CD4-positive, alpha-beta memory T cell (primary cell): ENCODE measurements around the gene RABGAP1L. TPM values are rescaled to one million over a fixed set of nuclear protein-coding genes. Genes with fewer than 3 reads are reported as not detected.

Experiments
- CTCF ChIA-PET: fragments of 350-600 bp; sonication (Branson Sonifier 250); formaldehyde crosslinking; loops from one replicate; lab custom pipeline; 2021; ENCODE audit warnings: inconsistent platforms; ENCODE audit not compliant: partially characterized antibody; lab: Charles Lee
- POLR2A ChIA-PET: fragments of 350-600 bp; sonication (Branson Sonifier 250); formaldehyde crosslinking; loops from one replicate; lab custom pipeline; 2021; ENCODE audit not compliant: partially characterized antibody; lab: Charles Lee
- DNase-seq, 5 donors: peaks; one replicate each; pipeline versions ENCODE4 v3.0.0 to v3.0.0-alpha.2; 2020 to 2022; ENCODE audit warnings: mixed read lengths in 1 of 5
- H3K27ac ChIP-seq: one replicate; pipeline ENCODE4 v1.7.0; 2013; ENCODE audit warnings: low read depth, low read length
- H3K27me3 ChIP-seq: 2 replicates; pipeline ENCODE4 v1.7.0; 2013; ENCODE audit warnings: mild to moderate bottlenecking, low read length, moderate library complexity; ENCODE audit not compliant: insufficient read depth
- H3K36me3 ChIP-seq: 2 replicates; pipeline ENCODE4 v1.7.0; 2013; ENCODE audit warnings: mild to moderate bottlenecking, low read length, moderate library complexity; ENCODE audit not compliant: insufficient read depth
- H3K4me1 ChIP-seq: 2 replicates; pipeline ENCODE4 v1.7.0; 2013; ENCODE audit warnings: mild to moderate bottlenecking, low read length, moderate library complexity; ENCODE audit not compliant: insufficient read depth
- H3K4me3 ChIP-seq, 2 donors: one replicate each; pipeline ENCODE4 v1.7.0; 2013; ENCODE audit warnings: low read length in 2 of 2, mild to moderate bottlenecking in 1 of 2
- H3K9me3 ChIP-seq, 2 donors: one replicate each; pipeline ENCODE4 v1.7.0; 2013; ENCODE audit warnings: low read length in 2 of 2, control low read depth in 1 of 2; ENCODE audit not compliant: control insufficient read depth in 1 of 2
- H3K27ac Mint-ChIP-seq, 7 donors: one replicate each; pipeline ENCODE4 v1.8.0; 2020 to 2021; ENCODE audit warnings: mixed read lengths in 7 of 7, mild to moderate bottlenecking in 6 of 7, inconsistent platforms in 3 of 7, moderate library complexity in 3 of 7
- H3K27me3 Mint-ChIP-seq, 2 donors: one replicate each; pipeline ENCODE4 v1.8.0; 2020 to 2021; ENCODE audit warnings: mixed read lengths in 2 of 2
- H3K36me3 Mint-ChIP-seq, 2 donors: one replicate each; pipeline ENCODE4 v1.8.0; 2020 to 2021; ENCODE audit warnings: mixed read lengths in 2 of 2, inconsistent platforms in 1 of 2, mild to moderate bottlenecking in 1 of 2
- H3K4me1 Mint-ChIP-seq, 4 donors: one replicate each; pipeline ENCODE4 v1.8.0; 2020 to 2021; ENCODE audit warnings: mixed read lengths in 4 of 4, mild to moderate bottlenecking in 1 of 4
- H3K4me3 Mint-ChIP-seq, 8 donors: one replicate each; pipeline ENCODE4 v1.8.0; 2020 to 2021; ENCODE audit warnings: mixed read lengths in 8 of 8, mild to moderate bottlenecking in 7 of 8, moderate library complexity in 6 of 8, inconsistent platforms in 3 of 8
- H3K9me3 Mint-ChIP-seq, 8 donors: one replicate each; pipeline ENCODE4 v1.8.0; 2020 to 2021; ENCODE audit warnings: mixed read lengths in 8 of 8, mild to moderate bottlenecking in 5 of 8, inconsistent platforms in 3 of 8, moderate library complexity in 1 of 8
- intact Hi-C: fragments of 100-400 bp; cut with micrococcal nuclease; formaldehyde crosslinking; loops from one replicate; pipeline ENCODE4 v1.15.1; 2023
- polyA plus RNA-seq, 2 donors: library from polyadenylated mRNA; unstranded; fragments of 300-500 nt; fragmentation: Illumina TruSeq; gene quantifications; one replicate each; pipeline ENCODE4 v1.2.3, GENCODE V29; 2021
- total RNA-seq, 2 experiments: library from RNA; stranded (reverse); gene quantifications; one replicate each; pipeline ENCODE4 v1.2.3, GENCODE V29; 2021

RABGAP1L gene
- total and polyA plus RNA-seq, 4 experiments from 2014 or later: 75.7 to 114 (median 96.8) TPM

DNA sequence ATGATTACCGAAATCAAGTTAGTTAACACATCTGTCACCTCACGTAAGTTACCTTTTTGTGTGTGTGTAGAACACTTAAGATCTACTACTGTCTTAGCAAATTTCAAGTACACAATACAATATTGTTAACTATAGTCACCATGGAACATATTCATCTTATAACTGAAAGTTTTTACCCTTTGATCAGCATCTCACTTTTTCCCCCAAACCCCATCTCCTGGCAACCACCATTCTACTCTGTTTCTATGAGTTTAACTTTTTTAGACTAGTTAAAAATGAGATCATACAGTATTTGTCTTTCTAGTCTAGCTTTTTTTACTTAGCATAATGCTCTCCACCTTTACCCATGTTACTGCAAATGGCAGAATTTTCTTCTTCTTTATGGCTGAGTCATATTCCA, 124.7 kb downstream of the RABGAP1L start:
- DNase-seq: no peak
- H3K4me3 ChIP-seq: no peak overlapping the region
- peaks cover 75 to 82% of the 10 kb centered on the region in 2 donors for H3K36me3 Mint-ChIP-seq
- peaks cover 0 to 25% (median 8%) of the 10 kb centered on the region in 8 donors for H3K9me3 Mint-ChIP-seq
- no peak overlapping the region for H3K27ac ChIP-seq
- H3K9me3 ChIP-seq: no peaks in the 10 kb centered on the region
- H3K4me3 Mint-ChIP-seq: no peak overlapping the region
- CTCF ChIA-PET: interaction anchor here (0.7 to 1.2 kb wide), 2 partner anchors 21 to 22 kb away, joined by 3 read pairs; no protein-coding TSS in a partner anchor
- no peaks in the 10 kb centered on the region for H3K4me1 ChIP-seq
- H3K36me3 ChIP-seq: peaks cover 15% of the 10 kb centered on the region
- no peak overlapping the region for H3K27ac Mint-ChIP-seq
- POLR2A ChIA-PET: no interaction called here
- no peaks in the 10 kb centered on the region for H3K27me3 ChIP-seq
- peaks cover 0 to 6% (median 2%) of the 10 kb centered on the region in 4 donors for H3K4me1 Mint-ChIP-seq
- intact Hi-C loops: no loop called here
- H3K27me3 Mint-ChIP-seq: no peaks in the 10 kb centered on the region

GRCh38 chr1:174286042-174286441, 126.7 kb downstream of the RABGAP1L start:
- POLR2A ChIA-PET: no interaction called here
- Mint-ChIP-seq H3K27me3 (no peaks in the 10 kb centered on the region), H3K4me1 (peaks cover 0 to 6% (median 2%) of the 10 kb centered on the region in 4 donors), H3K27ac (no peak overlapping the region), H3K9me3 (peaks cover 0 to 44% (median 12%) of the 10 kb centered on the region in 8 donors), H3K4me3 (no peak overlapping the region), H3K36me3 (peaks cover 81 to 87% of the 10 kb centered on the region in 2 donors)
- H3K36me3 ChIP-seq: peaks cover 14% of the 10 kb centered on the region
- peaks cover 0 to 4% of the 10 kb centered on the region in 2 donors for H3K9me3 ChIP-seq
- CTCF ChIA-PET: no interaction called here
- H3K4me3 ChIP-seq: no peak overlapping the region
- H3K27ac ChIP-seq: no peak overlapping the region
- intact Hi-C loops: no loop called here
- no peaks in the 10 kb centered on the region for H3K4me1 ChIP-seq
- no peaks in the 10 kb centered on the region for H3K27me3 ChIP-seq
- no peak for DNase-seq

GRCh38 chr1:174289644-174290310, 130.5 kb downstream of the RABGAP1L start:
- H3K9me3 ChIP-seq: peaks cover 0 to 4% of the 10 kb centered on the region in 2 donors
- no peak overlapping the region for H3K4me3 Mint-ChIP-seq
- H3K27me3 Mint-ChIP-seq: no peaks in the 10 kb centered on the region
- no peaks in the 10 kb centered on the region for H3K27me3 ChIP-seq
- ChIA-PET CTCF (no interaction called here), POLR2A (no interaction called here)
- peaks cover 0 to 8% (median 4%) of the 10 kb centered on the region in 4 donors for H3K4me1 Mint-ChIP-seq
- H3K36me3 ChIP-seq: peaks cover 14% of the 10 kb centered on the region
- no peak for DNase-seq
- H3K36me3 Mint-ChIP-seq: peaks cover 77 to 88% of the 10 kb centered on the region in 2 donors
- peaks cover 2 to 45% (median 14%) of the 10 kb centered on the region in 8 donors for H3K9me3 Mint-ChIP-seq
- no peak overlapping the region for H3K27ac ChIP-seq
- no peak overlapping the region for H3K4me3 ChIP-seq
- no peaks in the 10 kb centered on the region for H3K4me1 ChIP-seq
- no peak overlapping the region for H3K27ac Mint-ChIP-seq
- intact Hi-C loops: no loop called here

- H3K27ac Mint-ChIP-seq: no peak overlapping the region
- H3K27me3 ChIP-seq: no peaks in the 10 kb centered on the region
- no peaks in the 10 kb centered on the region for H3K4me1 ChIP-seq
- H3K9me3 Mint-ChIP-seq: peaks cover 2 to 45% (median 16%) of the 10 kb centered on the region in 8 donors
- peaks cover 0 to 4% of the 10 kb centered on the region in 2 donors for H3K9me3 ChIP-seq
- H3K27ac ChIP-seq: no peak overlapping the region
- CTCF ChIA-PET: no interaction called here
- intact Hi-C loops: no loop called here
- peak overlapping the region in 1 of 8 donors; percentile 29 for H3K4me3 Mint-ChIP-seq
- no peaks in the 10 kb centered on the region for H3K27me3 Mint-ChIP-seq
- POLR2A ChIA-PET: no interaction called here
- peaks cover 14% of the 10 kb centered on the region for H3K36me3 ChIP-seq
- no peak overlapping the region for H3K4me3 ChIP-seq
- H3K4me1 Mint-ChIP-seq: peaks cover 0 to 10% (median 3%) of the 10 kb centered on the region in 4 donors
- peaks cover 71 to 84% of the 10 kb centered on the region in 2 donors for H3K36me3 Mint-ChIP-seq
- DNase-seq: no peak
Observed at GRCh38 chr1:174291059-174291458, 131.7 kb downstream of the RABGAP1L start.

DNA sequence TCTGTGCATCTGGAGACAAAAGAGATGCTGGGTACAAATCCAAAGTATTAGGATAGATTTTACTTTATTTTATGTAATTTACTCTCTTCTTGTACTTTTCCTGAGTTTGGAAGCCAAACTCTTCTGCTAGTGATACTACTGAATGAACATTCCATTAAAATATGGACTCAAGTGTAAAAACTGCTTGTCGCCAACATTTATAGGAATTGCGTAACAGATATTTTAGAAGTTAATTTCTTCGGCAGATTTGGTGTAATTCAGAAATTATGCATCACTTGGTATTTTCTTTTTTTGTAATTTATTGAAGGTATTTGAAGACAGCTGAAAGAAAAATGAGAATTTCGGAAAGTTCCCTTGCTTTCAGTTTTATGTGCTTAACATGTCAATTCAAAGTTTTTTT, 137.0 kb downstream of the RABGAP1L start:
- Histone ChIP-seq H3K4me1 (no peaks in the 10 kb centered on the region), H3K27me3 (no peaks in the 10 kb centered on the region), H3K9me3 (peaks cover 0 to 3% of the 10 kb centered on the region in 2 donors), H3K36me3 (no peaks in the 10 kb centered on the region), H3K27ac (no peak overlapping the region), H3K4me3 (no peak overlapping the region)
- no peak for DNase-seq
- peaks cover 0 to 6% (median 3%) of the 10 kb centered on the region in 8 donors for H3K9me3 Mint-ChIP-seq
- intact Hi-C loops: no loop called here
- no peaks in the 10 kb centered on the region for H3K27me3 Mint-ChIP-seq
- no peak overlapping the region for H3K27ac Mint-ChIP-seq
- H3K4me3 Mint-ChIP-seq: no peak overlapping the region
- POLR2A ChIA-PET: no interaction called here
- peaks cover 46 to 66% of the 10 kb centered on the region in 2 donors for H3K36me3 Mint-ChIP-seq
- CTCF ChIA-PET: no interaction called here
- H3K4me1 Mint-ChIP-seq: peaks cover 0 to 8% (median 3%) of the 10 kb centered on the region in 4 donors

GRCh38 chr1:174297351-174297750, 138.0 kb downstream of the RABGAP1L start:
- peaks cover 53 to 68% of the 10 kb centered on the region in 2 donors for H3K36me3 Mint-ChIP-seq
- no peaks in the 10 kb centered on the region for H3K4me1 ChIP-seq
- peaks cover 5 to 10% (median 8%) of the 10 kb centered on the region in 4 donors for H3K4me1 Mint-ChIP-seq
- no peak overlapping the region for H3K27ac ChIP-seq
- no peaks in the 10 kb centered on the region for H3K27me3 ChIP-seq
- ChIA-PET CTCF (no interaction called here), POLR2A (no interaction called here)
- H3K9me3 ChIP-seq: peaks cover 0 to 3% of the 10 kb centered on the region in 2 donors
- H3K4me3 ChIP-seq: no peak overlapping the region
- H3K9me3 Mint-ChIP-seq: peaks cover 0 to 11% (median 3%) of the 10 kb centered on the region in 8 donors
- intact Hi-C loops: no loop called here
- H3K27me3 Mint-ChIP-seq: no peaks in the 10 kb centered on the region
- H3K36me3 ChIP-seq: no peaks in the 10 kb centered on the region
- no peak overlapping the region for H3K4me3 Mint-ChIP-seq
- H3K27ac Mint-ChIP-seq: no peak overlapping the region
- DNase-seq: no peak

DNA sequence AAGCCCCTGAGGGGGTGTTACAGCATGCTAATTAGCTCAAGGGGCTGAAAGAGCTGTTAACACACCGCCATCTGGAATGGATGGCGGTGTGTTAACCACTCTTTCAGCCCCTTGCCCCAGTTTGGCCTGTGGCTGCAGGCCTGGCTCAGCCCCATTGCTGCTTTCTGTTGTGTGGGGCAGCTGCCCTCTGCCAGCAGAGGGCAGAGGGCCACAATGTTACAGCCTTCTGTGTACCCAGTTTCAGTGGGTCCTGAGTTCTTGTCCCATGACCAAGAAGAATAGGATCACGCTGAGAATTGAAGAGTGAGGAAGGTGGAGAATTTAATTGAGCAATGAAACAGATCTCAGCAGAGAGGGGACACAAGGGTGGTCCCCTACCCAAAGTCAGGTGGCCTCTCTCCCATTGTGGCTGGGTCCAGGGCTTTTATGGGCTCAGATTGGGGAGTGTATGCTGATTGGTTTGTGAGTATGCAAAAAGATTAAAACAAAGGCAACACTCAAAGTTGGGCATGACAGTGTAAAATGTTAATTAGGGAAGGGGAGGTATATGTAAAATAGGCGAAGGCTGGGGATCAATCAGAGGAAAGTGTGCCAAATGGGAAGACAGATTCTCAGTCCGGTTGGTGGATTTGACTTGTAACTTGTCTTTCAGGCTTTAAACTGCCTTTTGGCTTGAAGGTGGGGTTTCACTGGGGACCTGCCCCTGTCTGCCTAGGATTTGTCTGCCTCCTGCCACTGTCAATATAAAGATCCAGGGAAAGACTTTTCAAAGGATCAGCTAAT, 142.2 kb downstream of the RABGAP1L start:
- H3K9me3 ChIP-seq: peaks cover 0 to 3% of the 10 kb centered on the region in 2 donors
- ChIA-PET POLR2A (no interaction called here), CTCF (no interaction called here)
- no peak for DNase-seq
- H3K27ac ChIP-seq: no peak overlapping the region
- H3K9me3 Mint-ChIP-seq: peaks cover 1 to 15% (median 6%) of the 10 kb centered on the region in 8 donors
- no peaks in the 10 kb centered on the region for H3K36me3 ChIP-seq
- H3K27me3 ChIP-seq: no peaks in the 10 kb centered on the region
- H3K4me1 Mint-ChIP-seq: peaks cover 2 to 12% (median 4%) of the 10 kb centered on the region in 4 donors
- peak overlapping the region in 2 of 8 donors; percentile 24 to 26 for H3K4me3 Mint-ChIP-seq
- H3K4me3 ChIP-seq: no peak overlapping the region
- no peaks in the 10 kb centered on the region for H3K4me1 ChIP-seq
- H3K27ac Mint-ChIP-seq: peak overlapping the region in 3 of 7 donors; percentile 17 to 52 (median 49)
- intact Hi-C loops: no loop called here
- no peaks in the 10 kb centered on the region for H3K27me3 Mint-ChIP-seq
- peaks cover 52 to 74% of the 10 kb centered on the region in 2 donors for H3K36me3 Mint-ChIP-seq
